Occipital lobe (tissue), 2 donors: ENCODE results near the gene MICAL3. TPM values are rescaled to one million over a fixed set of nuclear protein-coding genes. Genes with fewer than 3 reads are reported as not detected.

Source experiments
- DNase-seq: peaks from one replicate; lab custom pipeline; 2025; lab: John Stamatoyannopoulos, UW
- total RNA-seq: library from RNA; depleted of rRNA; stranded (reverse); fragments of >200 nt; gene quantifications from one replicate; pipeline ENCODE4 v1.2.3, GENCODE V29; 2014

The MICAL3 gene
- total RNA-seq, 1 donor from 2014 or later: 40.9 TPM

DNA sequence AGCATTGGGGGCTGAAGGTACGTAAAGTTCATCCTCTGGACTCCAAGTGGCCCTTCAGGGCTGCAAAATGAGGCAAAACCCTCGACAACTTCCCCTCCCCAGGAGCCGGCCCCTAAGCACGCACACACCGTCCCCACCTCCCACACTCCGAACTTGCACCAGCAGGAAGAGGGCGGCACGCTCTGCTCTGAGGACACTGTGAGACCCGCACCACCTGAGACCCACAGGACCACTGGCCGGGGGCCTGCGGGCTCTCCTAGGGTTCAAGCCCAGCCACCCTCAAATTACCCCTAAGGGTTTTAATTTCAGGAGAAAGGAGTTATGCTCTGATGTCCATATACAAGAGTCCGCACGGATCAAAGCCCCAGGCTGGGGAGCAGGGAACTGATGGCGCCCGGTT is 200.4 kb downstream of the MICAL3 start:
- no peak for DNase-seq

DNA sequence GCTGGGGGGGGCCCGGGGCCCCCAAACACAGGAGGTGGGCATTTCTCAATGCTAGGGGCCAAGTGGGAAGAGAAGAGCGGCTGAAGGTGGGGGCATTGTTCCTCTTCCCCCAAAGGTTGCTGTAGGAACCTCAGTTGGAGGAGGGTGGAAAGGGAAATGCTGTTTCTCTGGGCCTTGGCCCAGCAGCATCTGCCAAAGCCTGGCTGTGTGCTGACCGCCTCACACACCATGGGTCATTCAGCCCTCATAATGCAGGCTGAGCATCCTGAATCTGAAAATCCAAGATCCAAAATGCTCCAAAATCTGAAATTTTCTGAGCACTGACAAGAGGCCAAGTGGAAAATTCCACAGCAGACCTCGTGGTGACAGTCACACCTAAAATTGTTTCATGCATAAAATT is 201.1 kb downstream of the MICAL3 start:
- no peak for DNase-seq

DNA sequence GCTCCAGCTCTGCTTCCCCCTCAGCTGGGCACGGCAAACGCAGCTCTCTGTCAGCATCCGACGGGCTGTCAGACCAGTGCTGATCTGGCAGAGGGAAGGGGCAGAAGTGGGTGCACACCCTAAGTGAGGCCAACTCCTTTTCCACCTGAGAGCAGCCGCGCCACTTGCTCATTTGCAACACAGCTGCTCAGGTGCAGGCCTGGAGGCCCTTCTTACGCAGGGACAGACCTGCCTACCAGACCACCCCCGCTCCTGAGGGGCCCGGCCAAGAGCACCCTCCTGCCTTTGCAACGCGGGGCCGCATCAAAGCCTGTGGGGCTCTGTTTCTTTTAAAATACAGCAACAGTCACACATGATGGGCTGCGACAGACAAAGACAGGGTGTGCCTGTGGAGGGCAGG is 202.3 kb downstream of the MICAL3 start:
- DNase-seq: no peak

DNA sequence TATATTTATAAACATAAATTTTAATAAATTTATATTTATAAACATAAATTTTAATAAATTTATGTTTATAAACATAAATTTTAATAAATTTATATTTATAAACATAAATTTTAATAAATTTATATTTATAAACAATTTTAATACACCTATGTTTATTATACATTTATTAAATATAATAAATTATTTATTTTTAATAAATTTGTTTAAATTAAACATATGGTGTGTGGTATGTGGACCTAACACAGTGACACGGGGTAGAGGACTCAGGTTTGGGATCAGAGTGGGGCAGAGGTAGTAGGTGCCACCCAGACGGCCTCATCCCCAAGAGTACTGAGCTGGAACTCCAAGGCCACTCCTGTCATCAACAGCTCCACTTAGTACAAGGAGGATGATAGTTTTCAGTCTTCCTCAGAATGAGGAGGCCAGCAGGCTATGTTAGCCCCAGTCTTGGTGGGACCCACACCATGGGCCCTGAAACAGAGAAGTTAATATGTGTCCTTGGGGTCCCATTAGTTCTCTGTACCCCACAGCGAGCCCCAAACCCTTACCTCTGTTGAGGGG is 203.4 kb downstream of the MICAL3 start:
- DNase-seq: no peak

DNA sequence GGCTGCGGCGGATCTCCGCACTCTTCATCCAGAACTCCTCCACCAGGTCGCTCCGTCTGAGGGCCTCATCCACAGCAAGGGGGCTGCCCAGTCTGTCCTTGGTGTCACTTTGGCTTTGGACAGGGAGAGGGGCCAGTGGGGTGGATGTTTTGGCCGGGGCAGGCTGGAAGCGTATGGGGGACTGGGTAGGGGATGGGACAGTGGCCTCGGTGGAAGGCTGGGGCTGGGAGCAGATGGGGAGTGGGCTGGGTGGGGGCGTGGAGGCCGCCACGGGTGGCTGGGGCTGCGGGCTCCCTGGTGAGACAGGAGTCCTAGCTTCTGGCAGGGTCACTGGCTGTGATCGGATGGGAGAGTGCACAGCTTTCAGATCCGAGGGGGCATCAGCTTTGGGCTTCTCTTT is 205.7 kb downstream of the MICAL3 start:
- DNase-seq: no peak

DNA sequence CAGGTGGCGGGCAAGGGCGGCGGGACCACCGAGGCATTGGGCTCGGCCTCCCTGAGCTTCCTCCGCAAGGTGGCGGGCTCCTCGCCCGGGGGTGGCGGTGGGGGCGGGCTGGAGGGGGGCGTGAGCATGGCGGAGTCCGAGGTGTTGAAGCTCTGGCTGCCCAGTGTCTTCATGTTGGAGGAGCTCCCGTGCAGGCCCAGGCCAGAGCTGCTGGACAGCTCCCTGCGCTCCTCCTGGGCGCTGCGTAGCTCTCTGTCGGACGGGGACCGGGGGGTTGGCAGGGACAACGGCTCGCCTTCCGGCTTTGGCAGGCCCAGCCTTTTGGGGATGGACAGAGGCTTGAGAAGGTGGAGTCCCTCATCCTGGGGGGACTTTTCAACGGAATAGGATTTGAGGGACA is 206.2 kb downstream of the MICAL3 start:
- no peak for DNase-seq

DNA sequence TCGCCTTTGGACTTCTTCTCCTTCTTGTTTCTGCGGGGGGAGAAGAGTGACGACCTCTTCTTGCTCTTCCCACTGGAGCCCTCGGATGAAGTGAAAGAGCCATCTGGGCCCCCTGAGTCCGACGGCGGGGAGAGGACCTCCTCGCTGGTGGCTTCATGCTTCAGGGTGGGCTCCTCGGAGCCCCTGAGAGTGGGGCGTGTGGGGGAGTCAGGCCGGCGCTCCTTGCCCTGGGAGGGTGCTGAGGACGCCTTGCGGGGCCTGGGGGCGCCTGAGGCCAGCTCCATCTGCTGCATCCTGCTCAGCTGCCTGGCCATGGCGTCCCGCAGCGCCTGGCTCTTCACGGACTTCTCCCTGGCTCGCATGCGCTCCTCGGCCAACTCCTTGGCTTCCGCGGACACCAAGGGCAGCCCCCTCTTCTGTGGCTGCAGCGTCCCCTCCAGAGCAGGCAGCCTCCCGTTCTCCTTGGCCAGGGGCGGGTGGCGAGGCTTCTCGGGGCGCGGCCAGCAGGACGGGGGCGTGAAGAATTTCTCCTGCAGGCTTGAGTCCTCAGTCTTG is 206.8 kb downstream of the MICAL3 start:
- DNase-seq: no peak

DNA sequence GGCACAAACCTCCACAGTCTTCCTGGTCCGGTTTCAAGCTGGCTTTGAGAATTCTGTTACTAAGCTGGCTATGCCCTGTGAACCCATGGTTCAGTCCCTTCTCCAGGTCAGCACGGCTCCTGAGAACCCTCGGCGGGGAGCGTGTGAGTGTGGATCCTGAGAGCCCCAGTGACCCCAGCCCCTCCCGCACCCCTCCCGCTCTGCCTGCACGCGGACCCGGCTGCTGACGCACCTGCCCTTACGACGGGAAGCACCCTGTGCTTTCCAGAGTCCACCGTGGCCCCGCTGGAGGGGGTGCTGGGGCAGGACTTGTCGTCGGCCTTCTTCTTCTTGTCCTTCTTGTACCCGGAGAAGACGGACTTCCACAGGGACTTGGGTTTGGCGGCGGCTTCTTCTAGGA is 207.3 kb downstream of the MICAL3 start:
- no peak for DNase-seq

DNA sequence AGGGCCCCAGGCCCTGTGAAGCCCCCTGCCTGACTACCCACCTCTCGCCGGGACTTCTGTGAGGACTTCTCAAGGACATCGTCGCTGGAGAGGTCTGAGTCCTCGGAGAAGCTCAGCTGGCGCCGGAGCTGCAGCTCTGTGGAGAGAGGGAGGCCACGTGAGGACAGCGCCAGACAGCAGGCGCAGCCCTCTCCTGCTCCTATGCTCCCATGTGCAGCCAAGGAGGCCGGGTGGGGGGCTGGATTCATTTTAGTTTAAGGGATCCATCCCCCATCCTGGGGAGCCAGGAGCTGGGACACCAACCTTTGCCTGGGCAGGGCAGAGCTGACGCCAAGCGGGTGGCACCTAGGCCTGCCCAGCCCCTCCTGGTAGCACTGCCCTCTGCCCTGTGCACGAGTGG is 207.7 kb downstream of the MICAL3 start:
- DNase-seq: no peak

DNA sequence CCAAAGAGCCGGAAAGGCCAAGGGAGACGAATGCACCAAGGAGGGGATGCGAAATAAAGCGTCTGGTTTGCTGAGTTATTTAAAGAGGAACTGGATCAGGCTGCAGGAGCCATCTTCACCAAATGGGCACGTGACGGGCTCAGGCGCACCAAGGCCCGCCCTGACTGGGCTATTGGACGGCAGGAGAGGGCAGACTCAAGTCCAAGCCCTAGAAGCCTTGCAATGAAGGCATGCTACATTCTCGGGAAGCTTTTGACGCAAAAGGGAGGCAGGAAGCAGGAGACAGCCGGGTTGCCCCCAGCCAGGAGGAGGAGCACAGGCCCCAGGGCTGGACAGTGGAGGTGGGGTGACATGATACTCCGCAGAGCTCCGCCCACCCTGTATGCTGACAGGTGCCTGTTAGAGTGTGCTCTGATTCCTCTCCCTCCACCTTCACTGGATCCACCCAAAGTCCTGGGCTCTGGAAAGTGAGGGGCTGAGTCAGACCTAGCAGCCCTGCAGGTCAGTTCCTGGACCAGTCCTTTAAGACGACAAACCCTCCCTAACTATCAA is 208.6 kb downstream of the MICAL3 start:
- no peak for DNase-seq

DNA sequence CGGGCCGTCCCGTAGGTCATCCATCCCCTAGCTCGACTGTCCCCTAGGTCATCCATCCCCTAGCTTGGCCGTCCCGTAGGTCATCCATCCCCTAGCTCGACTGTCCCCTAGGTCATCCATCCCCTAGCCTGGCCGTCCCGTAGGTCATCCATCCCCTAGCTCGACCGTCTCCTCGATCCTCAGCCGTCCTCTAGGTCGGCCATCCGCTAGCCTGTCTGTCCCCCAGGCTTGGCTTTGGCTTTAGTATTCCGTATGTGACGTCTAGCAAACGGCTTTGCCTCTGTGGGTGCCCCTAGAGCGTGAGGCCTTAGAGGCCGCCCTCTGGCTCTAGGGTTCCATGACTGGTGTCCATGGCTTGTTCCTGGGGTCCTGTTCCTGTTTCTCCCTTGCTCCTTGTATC is 209.5 kb downstream of the MICAL3 start:
- DNase-seq: no peak

DNA sequence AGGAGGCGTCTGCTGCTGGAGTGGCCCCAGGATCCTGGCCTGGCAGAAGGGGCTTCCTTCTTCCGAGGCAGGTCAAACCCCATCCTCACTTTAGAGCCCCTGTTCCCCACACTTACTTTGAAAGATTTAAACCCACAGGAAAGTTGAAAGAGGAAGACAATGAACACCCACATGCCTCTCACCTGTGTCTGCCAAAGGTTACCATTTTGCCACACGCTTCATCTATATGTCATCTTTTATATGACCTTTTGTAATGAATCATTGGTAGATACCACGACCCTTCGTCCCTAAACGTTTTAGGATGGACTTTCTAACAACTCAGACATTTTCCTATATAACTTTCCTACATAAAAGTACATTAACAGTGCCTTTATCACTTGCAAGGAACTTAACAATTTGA is 210.3 kb downstream of the MICAL3 start:
- no peak for DNase-seq

DNA sequence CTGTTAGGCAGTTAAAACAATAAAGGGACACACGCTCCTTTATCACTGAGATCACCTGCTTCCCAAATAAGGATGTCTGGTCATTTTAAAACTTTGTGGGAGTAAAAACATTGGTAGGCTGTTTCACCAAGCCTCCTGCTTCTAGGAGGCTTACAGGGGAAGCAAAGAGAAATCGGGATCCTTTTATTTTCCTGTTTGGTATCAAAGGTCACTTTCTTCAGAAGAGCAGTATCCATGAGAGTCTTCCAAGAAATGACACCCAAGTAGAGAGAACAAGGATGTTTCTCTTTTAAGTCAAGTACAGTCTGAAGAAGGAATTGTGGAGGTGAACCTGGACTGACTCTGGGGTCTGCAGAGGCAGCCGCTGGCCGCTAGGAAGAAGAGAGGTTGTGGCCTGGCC is 213.2 kb downstream of the MICAL3 start:
- DNase-seq: no peak

DNA sequence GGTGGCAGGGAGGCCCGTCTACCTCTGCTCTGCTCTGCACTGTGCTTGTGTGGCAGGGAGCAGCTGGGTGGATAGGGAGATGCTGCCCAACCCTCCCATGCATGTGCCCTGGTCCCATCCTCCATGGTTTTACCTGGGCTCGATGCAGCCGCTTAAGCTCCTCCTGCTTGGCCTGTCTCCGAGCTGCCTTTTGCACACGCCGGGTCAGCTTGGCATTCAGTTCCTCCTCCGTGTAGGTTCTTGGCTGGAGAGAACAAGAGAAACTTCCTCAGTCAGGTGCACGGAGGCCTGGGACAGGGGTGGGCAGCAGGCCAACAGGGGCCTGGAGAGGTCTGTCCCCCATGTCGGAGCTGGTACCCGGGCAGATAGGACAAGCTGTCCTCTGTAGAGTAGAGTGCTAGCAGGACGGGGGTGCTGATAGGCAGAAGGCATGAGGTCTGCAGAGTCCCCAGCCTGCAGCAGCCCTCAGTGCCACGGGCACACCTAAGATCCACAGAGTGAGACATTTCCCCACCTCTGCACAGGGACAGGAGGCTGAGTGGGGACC is 213.7 kb downstream of the MICAL3 start:
- DNase-seq: no peak

DNA sequence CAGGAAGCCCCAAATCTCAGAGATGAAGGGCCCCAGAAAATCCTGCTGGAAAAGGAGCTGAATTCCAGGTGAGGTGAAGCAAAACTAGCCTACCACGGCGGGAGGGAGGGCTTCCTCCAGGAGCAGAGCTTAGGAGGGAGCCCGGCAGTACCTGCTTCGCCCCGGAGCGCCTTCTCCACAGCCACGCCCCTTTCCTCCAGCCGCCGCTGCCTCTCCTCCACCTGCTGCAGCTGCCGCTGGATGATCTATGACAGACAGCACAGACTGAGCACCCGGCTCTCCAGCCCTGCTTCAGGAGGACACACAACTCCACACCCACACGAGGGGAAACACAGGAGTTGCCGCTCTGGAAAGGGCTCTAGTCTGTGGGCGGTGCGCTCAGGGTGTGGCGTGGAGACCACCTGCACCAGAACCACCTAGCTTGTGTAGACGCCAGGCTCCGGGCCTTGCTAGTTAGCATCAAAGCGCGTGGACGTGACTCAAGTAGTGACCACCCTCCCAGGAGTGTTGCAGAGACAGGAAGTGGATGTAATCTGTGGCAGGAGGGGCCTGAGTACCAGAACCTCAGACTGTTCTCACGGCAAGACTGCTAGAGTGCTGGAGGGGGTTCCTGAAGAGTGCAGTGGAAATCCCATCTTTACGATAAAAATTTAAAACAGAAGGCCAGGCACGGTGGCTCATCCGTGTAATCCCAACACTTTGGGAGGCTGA is 215.5 kb downstream of the MICAL3 start:
- no peak for DNase-seq

DNA sequence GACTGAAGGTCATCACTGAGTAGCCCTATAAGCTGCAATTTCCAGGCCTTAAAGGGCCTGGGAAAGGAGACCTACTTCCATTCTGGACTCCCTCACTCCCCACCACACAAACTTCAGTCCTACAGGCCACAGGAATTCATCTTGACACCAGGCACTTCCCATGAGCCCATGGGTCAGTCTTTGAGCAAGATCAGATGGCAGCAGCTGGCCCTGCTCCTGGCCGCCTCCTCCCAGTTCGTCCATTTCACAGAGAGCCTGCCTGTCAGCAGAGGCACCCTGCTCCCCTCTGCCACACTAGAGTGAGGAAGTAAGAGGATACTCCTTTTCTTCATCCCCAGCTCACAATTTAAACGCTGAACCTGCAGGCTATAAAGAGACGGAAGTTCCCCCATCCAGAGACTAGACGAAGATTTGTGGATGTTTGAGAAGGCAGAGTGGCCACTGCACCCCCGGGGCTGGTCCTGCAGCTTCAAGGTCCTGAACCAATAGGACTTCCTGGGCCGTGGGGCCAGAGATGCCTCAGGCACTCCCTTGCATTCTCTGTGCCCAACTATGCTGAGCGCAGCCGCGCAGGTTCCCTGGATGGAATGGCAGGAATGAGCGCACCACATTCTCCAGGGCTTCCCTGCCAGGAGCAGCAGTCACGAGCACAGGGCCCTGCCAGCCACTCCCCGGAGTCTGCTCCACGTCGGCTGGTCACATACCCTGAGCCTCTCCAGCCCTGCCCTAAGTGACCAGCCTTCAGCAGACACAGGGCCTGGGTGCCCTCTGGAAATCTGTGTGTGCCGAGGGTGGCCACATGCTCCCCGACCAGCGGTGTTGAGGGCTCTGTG is 216.6 kb downstream of the MICAL3 start:
- no peak for DNase-seq

DNA sequence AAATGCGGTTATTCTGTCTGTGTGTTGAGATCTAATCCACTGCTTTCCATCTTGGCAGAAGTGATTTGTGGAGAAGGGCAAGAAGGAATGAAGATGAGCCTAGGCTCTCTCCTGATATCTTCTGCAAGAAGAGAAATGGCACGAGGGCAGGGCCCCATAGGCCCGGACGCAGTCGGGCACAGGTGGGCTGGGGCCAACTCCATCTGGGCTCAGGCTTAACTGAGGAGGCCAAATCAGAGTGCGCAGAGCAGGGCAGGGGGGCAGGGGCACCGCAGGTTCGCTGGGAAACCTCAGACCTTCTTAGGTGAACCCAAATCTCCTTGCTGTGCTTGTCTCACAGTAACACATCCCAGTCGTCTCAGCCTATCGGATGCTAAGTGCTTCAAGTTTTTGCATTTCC is 217.3 kb downstream of the MICAL3 start:
- DNase-seq: no peak

DNA sequence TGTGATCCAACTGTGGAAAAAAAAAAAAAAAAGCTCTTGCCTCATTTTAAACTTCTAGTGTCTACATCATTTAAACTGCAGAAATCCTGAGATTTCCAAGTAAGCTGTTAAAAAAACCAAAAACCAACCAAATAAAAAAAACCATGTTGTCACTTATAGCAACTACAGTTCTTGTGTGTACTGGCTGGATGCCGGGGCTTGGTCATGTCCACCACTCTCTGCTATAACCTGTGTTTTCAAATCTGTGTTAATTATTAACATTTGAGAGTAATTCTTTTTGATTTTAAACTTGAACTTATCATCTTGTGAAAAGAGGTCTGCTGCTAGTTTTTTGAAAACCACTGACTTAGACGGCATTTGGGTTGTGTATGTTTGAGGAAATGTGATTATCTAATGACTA is 217.9 kb downstream of the MICAL3 start:
- DNase-seq: no peak

DNA sequence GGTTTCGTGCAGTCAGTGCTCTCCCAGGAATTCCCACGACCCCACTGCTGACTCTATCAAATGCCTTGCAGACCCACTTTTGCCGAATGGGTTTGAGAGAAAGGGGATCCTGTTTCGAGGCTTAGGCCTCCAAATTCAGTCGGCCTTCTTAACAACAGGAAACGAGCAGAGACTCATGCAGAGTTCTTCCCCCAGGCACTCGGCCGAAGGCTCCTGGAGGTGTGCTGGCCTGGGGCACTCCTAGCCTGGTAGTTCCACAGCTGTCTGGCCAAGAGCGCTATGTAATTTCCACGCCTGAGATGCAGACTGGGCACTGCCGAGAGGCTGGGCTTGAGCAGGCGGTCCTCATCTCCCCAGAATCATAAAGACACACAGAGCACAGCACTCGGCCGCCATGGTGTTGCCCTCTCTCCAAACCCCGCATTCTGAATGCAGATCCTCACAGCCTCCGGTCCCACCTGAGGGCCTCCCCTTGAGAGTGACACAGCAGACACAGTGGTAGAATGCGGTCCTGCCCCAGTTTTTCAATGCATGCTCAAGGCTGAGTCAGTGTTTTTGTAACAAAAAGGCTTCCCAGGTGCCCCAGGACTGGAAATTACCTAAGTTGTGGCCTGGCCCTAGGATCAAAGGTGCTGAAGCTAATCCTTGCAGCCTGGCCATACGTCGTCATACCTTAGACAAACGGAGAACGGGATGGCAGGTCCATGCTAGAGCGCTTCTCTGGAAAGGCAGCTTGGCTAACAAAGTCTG is 219.9 kb downstream of the MICAL3 start:
- no peak for DNase-seq

DNA sequence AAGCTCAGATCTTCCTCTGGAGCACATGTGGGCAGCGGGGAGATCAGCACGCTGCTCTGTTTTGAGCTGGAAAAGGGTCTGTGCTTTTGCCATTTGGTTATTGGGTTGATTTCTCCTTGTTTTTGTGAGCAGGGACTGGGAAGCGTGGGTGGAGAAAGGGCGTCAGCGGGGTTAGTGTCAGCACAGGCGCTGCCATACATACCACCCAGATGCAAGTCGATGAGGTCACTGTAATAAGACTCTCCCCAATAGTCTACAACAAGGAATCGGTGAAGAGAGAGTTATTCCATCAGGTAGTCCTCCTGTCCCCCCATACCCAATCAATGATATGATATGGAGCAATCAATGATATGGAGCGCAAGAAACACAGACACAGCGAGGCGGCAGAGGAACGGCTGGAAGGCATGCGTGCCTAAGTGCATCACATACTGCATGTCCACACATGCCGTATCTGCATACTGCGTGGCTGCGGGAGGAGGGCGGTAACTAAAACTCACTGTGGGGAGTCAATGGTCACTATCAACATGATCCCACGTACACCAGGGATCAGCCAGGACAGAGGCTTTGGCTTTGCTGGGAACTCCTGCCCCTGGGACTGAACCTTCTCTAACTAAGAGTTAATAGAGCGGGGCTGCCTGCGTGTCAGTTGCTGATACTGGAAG is 220.6 kb downstream of the MICAL3 start:
- DNase-seq: no peak

DNA sequence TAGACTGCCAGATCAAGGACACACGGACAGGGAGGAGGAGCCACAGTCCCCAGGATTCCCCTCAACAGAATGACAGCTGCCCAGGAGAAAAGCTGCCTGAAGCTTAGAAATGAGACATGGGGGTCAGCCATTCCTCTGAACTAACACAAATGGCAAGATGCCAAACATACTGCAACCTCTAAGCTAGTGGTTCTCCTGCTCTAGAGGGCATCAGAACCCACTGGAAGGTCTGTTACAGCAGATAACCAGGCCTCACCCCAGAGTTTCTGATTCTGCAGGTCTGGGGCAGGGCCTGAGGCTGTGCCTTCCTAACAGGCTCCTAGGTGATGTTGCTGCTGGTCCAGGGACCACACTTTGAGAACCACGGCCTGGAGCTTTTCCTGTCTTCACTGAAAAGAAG is 221.5 kb downstream of the MICAL3 start:
- no peak for DNase-seq
